Measurements from ENCODE around the gene SCMH1. TPM values are rescaled to one million over a fixed set of nuclear protein-coding genes. Genes with fewer than 3 reads are reported as not detected.

The SCMH1 gene
- total RNA-seq, 1 experiment from 2014 or later: 28.8 TPM

DNA sequence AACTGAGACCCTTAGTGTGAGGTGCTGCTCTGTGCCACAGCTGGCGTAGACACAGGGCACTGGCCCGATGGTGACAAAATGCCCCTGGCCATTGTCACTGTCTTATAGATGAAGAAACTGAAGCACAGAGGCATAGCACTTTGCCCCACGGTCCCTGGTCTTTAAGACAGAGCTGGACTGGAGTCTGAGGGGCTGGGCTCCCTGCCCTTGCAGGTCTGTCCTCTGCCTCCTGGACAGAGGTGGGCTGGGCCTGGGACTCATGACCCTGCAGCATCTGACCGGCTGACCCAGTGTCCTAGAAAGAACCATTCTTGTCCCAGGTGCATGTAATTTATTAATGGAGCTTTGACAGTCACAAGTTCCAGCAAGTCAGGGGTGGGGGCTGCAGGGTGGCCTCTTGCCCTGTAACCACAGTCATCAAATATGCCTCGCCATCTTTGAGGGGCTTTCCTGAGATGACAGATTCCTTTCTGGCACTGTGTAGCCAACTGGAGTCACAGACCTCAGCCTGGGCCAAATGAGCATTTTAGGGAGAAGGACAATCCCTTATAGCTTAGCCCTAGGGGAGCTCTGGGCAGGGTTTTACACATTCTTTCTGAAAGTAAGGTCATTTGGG is 226.7 kb downstream of the SCMH1 start:
- Histone ChIP-seq H3K4me3 (no peak overlapping the region), H3K27ac (no peak overlapping the region), H3K27me3 (replicated peaks) (no peaks in the 10 kb centered on the region), H3K36me3 (peaks cover 95% of the 10 kb centered on the region), H3K4me1 (replicated peaks) (no peaks in the 10 kb centered on the region), H3K9me3 (replicated peaks) (no peaks in the 10 kb centered on the region)
- no peak for DNase-seq (ENCODE audit: low read depth in 1 of 2, low spot score in 2 of 2)

- Histone ChIP-seq H3K27ac (no peak overlapping the region), H3K4me3 (no peak overlapping the region), H3K4me1 (replicated peaks) (no peaks in the 10 kb centered on the region), H3K36me3 (peaks cover 95% of the 10 kb centered on the region), H3K9me3 (replicated peaks) (no peaks in the 10 kb centered on the region), H3K27me3 (replicated peaks) (no peaks in the 10 kb centered on the region)
- DNase-seq (ENCODE audit: low read depth in 1 of 2, low spot score in 2 of 2): no peak
Observed at GRCh38 chr1:41014871-41015270, 227.2 kb downstream of the SCMH1 start.

DNA sequence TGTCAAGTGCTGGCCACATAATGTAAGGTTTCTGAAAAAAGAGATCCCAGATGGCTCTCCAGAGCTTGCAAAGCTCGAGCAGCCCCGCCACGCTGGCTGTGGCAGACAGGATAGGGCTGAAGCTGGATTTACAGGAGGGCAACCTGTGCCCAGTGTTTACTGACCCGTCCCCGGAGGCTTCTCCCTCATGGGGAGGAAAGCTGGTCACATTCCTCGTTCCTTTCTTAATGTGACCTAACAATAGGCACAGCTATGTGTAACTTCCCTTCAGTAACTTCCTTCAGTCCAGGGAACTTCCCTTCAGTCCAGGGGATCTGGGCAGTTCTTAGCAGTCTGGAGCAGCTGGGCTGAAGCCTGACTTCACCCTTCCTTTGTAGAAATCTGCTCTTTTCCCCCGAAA is 228.3 kb downstream of the SCMH1 start:
- Histone ChIP-seq H3K27me3 (replicated peaks) (no peaks in the 10 kb centered on the region), H3K36me3 (peaks cover 95% of the 10 kb centered on the region), H3K9me3 (replicated peaks) (no peaks in the 10 kb centered on the region), H3K27ac (no peak overlapping the region), H3K4me1 (replicated peaks) (no peaks in the 10 kb centered on the region), H3K4me3 (no peak overlapping the region)
- no peak for DNase-seq (ENCODE audit: low read depth in 1 of 2, low spot score in 2 of 2)

- Histone ChIP-seq H3K27ac (no peak overlapping the region), H3K4me3 (no peak overlapping the region), H3K27me3 (replicated peaks) (no peaks in the 10 kb centered on the region), H3K4me1 (replicated peaks) (no peaks in the 10 kb centered on the region), H3K9me3 (replicated peaks) (no peaks in the 10 kb centered on the region), H3K36me3 (peaks cover 97% of the 10 kb centered on the region)
- no peak for DNase-seq (ENCODE audit: low read depth in 1 of 2, low spot score in 2 of 2)
Observed at GRCh38 chr1:41013024-41013423, 229.1 kb downstream of the SCMH1 start.

DNA sequence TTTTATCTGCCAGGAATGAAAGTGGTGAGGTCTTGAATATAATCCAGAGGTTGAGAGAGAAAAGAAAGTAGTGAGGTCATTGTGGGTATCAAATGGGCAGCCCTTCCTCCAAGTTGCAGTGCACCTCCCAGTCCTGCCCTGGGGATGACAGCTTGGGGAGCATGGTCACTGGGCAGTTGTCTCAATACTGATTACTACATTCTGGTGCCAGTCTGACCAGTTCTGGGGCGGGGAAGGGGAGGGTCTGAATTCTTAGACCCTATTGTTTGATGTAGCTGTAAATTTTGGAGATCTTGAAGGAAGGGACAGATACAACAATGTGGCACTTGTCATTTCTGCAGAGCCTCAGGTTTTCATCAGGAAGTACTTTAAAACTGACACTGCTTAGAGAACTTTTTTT is 231.8 kb downstream of the SCMH1 start:
- DNase-seq (ENCODE audit: low read depth in 1 of 2, low spot score in 2 of 2): no peak
- Histone ChIP-seq H3K27me3 (replicated peaks) (no peaks in the 10 kb centered on the region), H3K4me1 (replicated peaks) (no peaks in the 10 kb centered on the region), H3K36me3 (peaks cover 100% of the 10 kb centered on the region), H3K4me3 (no peak overlapping the region), H3K27ac (peak overlapping the region; percentile 18; the same call in 1 of the 2 replicates), H3K9me3 (replicated peaks) (no peaks in the 10 kb centered on the region)

GRCh38 chr1:41009466-41009865 is 232.6 kb downstream of the SCMH1 start:
- no peaks in the 10 kb centered on the region for H3K4me1 ChIP-seq (replicated peaks)
- DNase-seq (ENCODE audit: low read depth in 1 of 2, low spot score in 2 of 2): no peak
- 0 out of 2 replicates have a peak overlapping the region, but pooled peaks have one; percentile 18 for H3K27ac ChIP-seq
- no peaks in the 10 kb centered on the region for H3K9me3 ChIP-seq (replicated peaks)
- no peaks in the 10 kb centered on the region for H3K27me3 ChIP-seq (replicated peaks)
- H3K36me3 ChIP-seq: peaks cover 100% of the 10 kb centered on the region
- no peak overlapping the region for H3K4me3 ChIP-seq

GRCh38 chr1:41006942-41007865 is 234.9 kb downstream of the SCMH1 start:
- no peak overlapping the region for H3K27ac ChIP-seq

GRCh38 chr1:41005876-41006275 is 236.2 kb downstream of the SCMH1 start:
- no peaks in the 10 kb centered on the region for H3K27me3 ChIP-seq (replicated peaks)
- H3K9me3 ChIP-seq (replicated peaks): no peaks in the 10 kb centered on the region
- H3K36me3 ChIP-seq: peaks cover 99% of the 10 kb centered on the region
- H3K4me1 ChIP-seq (replicated peaks): peaks cover 28% of the 10 kb centered on the region
- no peak overlapping the region for H3K27ac ChIP-seq
- H3K4me3 ChIP-seq: no peak overlapping the region
- no peak for DNase-seq (ENCODE audit: low read depth in 1 of 2, low spot score in 2 of 2)

More at GRCh38 chr1:41006942-41007865, 234.9 kb downstream of the SCMH1 start:
- Histone ChIP-seq H3K9me3 (replicated peaks) (no peaks in the 10 kb centered on the region), H3K27me3 (replicated peaks) (no peaks in the 10 kb centered on the region), H3K36me3 (peaks cover 99% of the 10 kb centered on the region), H3K4me1 (replicated peaks) (peaks cover 21% of the 10 kb centered on the region), H3K4me3 (no peak overlapping the region)
- no peak for DNase-seq (ENCODE audit: low read depth in 1 of 2, low spot score in 2 of 2)

GRCh38 chr1:41003640-41004220 is 238.4 kb downstream of the SCMH1 start:
- H3K36me3 ChIP-seq: peaks cover 99% of the 10 kb centered on the region
- H3K27ac ChIP-seq: peak overlapping the region; percentile 47
- DNase-seq (ENCODE audit: low read depth in 1 of 2, low spot score in 2 of 2): peak; percentile 96 to 99
- no peaks in the 10 kb centered on the region for H3K9me3 ChIP-seq (replicated peaks)
- H3K4me3 ChIP-seq: no peak overlapping the region
- peaks cover 28% of the 10 kb centered on the region for H3K4me1 ChIP-seq (replicated peaks)
- H3K27me3 ChIP-seq (replicated peaks): no peaks in the 10 kb centered on the region

GRCh38 chr1:41003127-41003639 is 238.9 kb downstream of the SCMH1 start:
- Histone ChIP-seq H3K27me3 (replicated peaks) (no peaks in the 10 kb centered on the region), H3K9me3 (replicated peaks) (no peaks in the 10 kb centered on the region), H3K36me3 (peaks cover 99% of the 10 kb centered on the region), H3K4me3 (no peak overlapping the region), H3K4me1 (replicated peaks) (peaks cover 28% of the 10 kb centered on the region), H3K27ac (peak overlapping the region; percentile 47)
- no peak for DNase-seq (ENCODE audit: low read depth in 1 of 2, low spot score in 2 of 2)

DNA sequence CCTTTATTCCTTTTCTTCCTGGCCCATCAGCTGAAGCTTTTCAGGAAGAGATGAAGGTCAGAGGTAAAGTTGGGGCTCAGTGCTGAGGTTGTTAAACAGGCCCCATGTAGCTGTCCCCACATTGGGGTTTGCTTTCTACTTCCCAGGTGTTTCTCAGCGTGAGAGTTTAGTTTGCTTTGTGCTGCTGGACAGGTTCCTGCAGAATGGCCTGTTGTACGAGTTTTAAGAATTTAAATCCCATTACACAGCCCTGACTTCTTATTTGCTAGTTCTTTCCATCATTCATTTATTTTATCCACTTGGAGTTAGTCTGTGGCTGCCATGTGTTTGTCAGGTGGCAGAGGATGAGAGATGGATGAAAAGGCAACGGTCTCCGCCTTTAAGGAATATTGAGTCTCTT is 243.4 kb downstream of the SCMH1 start:
- H3K4me1 ChIP-seq (replicated peaks): peaks cover 21% of the 10 kb centered on the region
- H3K4me3 ChIP-seq: no peak overlapping the region
- no peak overlapping the region for H3K27ac ChIP-seq
- DNase-seq (ENCODE audit: low read depth in 1 of 2, low spot score in 2 of 2): no peak
- peaks cover 97% of the 10 kb centered on the region for H3K36me3 ChIP-seq
- no peaks in the 10 kb centered on the region for H3K27me3 ChIP-seq (replicated peaks)
- no peaks in the 10 kb centered on the region for H3K9me3 ChIP-seq (replicated peaks)

DNA sequence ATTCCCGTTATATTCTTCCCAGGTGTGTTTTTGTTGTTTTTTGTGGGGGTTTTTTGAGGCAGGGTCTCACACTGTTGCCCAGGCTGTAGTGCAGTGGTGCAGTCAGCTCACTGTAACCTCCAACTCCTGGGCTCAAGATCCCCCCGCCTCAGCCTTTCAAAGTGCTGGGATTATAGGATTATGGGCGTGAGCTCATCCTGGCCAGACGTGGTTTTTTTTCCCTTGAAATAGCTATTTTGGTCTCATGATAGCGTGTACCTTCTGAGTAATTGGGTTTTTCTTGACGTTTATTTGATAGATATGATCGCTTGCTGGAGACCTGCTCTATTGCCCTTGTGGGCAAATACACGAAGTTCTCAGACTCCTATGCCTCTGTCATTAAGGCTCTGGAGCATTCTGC is 245.0 kb downstream of the SCMH1 start:
- Histone ChIP-seq H3K36me3 (peaks cover 99% of the 10 kb centered on the region), H3K27ac (no peak overlapping the region), H3K4me1 (replicated peaks) (peaks cover 5% of the 10 kb centered on the region), H3K27me3 (replicated peaks) (no peaks in the 10 kb centered on the region), H3K4me3 (no peak overlapping the region), H3K9me3 (replicated peaks) (no peaks in the 10 kb centered on the region)
- no peak for DNase-seq (ENCODE audit: low read depth in 1 of 2, low spot score in 2 of 2)

GRCh38 chr1:40989066-40989465 is 253.0 kb downstream of the SCMH1 start:
- no peak for DNase-seq (ENCODE audit: low read depth in 1 of 2, low spot score in 2 of 2)

DNA sequence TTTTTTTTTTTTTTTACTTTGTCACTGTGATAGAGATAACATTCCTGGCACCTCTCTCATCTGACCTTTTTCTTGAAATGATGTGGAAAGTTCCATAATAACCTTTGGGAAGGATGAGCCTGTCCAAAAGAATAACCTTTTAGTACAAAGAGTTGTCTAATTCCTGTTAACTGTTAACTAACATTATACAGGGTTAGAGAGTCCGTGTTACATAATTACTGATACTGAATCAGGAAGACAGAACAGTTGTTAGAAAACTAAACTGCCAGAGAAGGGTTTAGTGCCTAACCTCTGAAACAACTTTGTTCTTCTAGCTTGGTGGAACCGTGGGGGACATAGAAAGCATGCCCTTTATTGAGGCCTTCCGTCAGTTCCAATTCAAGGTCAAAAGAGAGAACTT is 253.8 kb downstream of the SCMH1 start:
- no peak overlapping the region for H3K27ac ChIP-seq
- peaks cover 100% of the 10 kb centered on the region for H3K36me3 ChIP-seq
- no peaks in the 10 kb centered on the region for H3K27me3 ChIP-seq (replicated peaks)
- peaks cover 29% of the 10 kb centered on the region for H3K4me1 ChIP-seq (replicated peaks)
- no peak overlapping the region for H3K4me3 ChIP-seq
- DNase-seq (ENCODE audit: low read depth in 1 of 2, low spot score in 2 of 2): no peak
- no peaks in the 10 kb centered on the region for H3K9me3 ChIP-seq (replicated peaks)

More at GRCh38 chr1:40989066-40989465, 253.0 kb downstream of the SCMH1 start:
- no peaks in the 10 kb centered on the region for H3K27me3 ChIP-seq (replicated peaks)
- H3K27ac ChIP-seq: no peak overlapping the region
- H3K9me3 ChIP-seq (replicated peaks): no peaks in the 10 kb centered on the region
- H3K4me1 ChIP-seq (replicated peaks): peaks cover 21% of the 10 kb centered on the region
- no peak overlapping the region for H3K4me3 ChIP-seq
- peaks cover 100% of the 10 kb centered on the region for H3K36me3 ChIP-seq
